DMS53 (cell line): ENCODE measurements around the gene OPCML.

Source experiments
- DNase-seq: peaks from one replicate; lab custom pipeline; 2025; lab: John Stamatoyannopoulos, UW

OPCML gene

GRCh38 chr11:133175103-133175502, 357.2 kb downstream of the OPCML start:
- DNase-seq: no peak

DNA sequence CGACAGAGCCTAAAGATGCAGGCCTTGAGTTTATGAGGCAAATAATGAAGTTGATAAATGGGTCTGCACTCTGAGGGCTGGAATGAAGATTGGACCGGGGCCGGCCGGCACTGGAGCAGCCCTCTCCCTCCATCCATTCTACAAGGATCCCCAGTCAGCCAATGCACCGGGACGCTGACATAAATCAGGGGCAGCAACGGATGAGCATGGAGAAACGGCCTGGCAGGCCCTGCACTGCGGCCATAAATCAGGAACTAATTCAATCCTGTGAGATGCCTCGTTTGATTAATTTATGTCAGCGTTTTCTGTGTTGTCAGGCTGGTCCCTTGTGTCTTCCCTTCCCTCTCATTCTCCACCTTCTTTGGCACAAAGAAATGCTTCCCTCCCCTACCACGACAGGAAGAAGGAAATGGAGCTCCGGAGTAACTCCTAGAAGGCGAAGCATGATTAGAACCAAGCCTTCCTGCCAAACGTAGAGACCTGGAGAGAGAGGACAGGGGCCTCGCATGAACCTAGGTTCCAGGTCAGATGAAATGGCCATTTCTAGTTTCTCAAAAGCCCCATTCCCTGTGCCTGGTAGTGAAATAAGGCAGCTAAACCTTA, 358.4 kb downstream of the OPCML start:
- DNase-seq: no peak

- DNase-seq: no peak
These were observed 360.0 kb downstream of the OPCML start for GRCh38 chr11:133172349-133172748.

DNA sequence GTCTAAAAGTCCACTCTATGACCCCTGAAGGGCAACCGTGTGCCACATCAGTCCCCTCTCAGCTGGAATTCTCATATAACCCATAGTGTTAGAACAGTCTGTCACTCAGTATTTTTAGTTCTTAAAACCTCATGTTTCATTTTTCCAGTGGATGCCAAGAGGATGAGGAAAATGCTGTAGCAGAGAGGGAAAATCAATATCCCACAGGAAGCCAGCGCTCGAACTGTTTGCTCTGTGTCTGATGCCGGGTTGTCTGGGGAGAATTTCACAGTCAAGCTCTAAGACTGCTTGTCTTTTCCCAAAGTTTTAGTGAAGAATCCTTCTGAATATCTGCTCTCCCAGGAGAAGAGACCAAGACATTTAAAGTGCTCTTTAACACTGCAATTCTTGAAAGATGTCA, 360.9 kb downstream of the OPCML start:
- no peak for DNase-seq

DNA sequence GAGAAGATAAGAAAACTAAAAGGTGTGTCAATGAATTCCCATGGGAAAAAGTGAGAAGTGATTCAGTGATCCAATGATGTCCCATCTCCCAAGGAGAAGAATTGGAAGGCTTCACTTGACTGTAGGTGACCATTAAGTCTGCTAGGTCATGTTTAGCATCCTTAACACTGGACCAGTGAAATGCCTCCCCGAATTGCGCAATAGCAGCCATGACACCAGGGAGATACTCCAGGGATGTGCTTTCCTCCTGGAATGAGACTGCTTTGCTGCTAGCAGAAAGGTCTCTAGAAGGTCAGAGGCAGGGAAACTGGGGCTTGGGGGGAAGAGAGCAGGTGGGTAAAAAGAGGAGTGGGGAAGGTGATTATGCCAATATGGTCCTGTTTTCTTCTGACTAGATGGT, 364.3 kb downstream of the OPCML start:
- DNase-seq: no peak

GRCh38 chr11:133166662-133167061, 365.6 kb downstream of the OPCML start:
- DNase-seq: no peak

DNA sequence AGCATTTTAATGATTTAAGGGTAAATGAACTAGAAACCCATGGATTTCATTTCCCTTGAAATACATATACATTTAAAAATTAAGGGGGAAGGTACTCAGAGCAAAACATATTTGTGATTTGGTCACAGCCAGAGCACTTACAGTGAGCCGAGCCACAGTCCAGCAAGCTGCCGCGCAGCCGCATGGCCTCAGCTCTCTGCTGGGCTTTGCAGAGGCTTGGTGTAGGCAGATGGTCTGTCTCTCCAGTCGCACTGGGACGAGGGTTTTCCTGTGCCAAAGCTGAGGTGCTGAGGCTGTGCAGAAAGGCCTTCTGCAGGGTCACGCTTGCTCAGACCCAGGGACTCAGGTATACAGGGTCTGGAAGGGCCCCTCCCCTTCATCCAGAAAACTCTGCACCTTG, 367.3 kb downstream of the OPCML start:
- no peak for DNase-seq

- peak; percentile 77 for DNase-seq
These were observed 368.6 kb downstream of the OPCML start for GRCh38 chr11:133163463-133164419.

DNA sequence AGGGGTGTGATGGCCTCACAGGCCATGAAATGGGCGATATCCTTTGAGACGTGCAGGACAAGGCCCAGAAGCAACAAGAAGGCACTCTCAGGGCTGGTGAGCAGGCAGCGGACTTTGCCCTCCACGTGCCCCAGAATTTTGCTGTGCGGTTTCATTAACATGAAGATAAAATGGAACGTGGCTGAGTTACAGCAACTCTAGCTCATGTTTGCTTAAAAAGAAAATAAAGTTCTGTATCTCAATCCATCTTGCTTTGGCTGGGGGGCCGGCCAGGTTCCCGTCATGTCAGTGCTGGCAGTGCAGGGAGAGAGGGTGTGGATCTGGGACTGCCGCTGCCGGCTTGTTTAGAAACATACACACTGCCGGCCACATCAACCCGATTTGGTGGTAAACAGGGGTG, 370.1 kb downstream of the OPCML start:
- DNase-seq: no peak

DNA sequence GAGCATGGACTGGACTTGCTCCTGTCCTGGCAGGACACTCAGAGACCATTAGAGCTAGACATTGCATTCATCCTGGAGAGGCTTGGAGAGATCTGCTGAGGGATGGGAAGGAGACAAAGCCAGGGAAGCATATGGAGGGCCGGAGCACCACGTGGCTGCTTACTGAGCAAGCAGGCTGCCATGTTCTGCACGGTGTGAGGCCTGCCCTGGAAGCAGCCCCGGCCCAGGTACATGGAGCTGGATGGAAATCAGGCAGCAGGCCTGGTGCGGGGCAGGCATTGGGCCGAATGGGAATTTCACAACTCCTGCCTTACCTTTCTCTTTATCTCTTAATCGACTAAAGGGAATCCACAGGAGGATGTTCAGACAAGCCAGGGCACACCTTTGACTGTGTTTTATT, 371.5 kb downstream of the OPCML start:
- DNase-seq: no peak

DNA sequence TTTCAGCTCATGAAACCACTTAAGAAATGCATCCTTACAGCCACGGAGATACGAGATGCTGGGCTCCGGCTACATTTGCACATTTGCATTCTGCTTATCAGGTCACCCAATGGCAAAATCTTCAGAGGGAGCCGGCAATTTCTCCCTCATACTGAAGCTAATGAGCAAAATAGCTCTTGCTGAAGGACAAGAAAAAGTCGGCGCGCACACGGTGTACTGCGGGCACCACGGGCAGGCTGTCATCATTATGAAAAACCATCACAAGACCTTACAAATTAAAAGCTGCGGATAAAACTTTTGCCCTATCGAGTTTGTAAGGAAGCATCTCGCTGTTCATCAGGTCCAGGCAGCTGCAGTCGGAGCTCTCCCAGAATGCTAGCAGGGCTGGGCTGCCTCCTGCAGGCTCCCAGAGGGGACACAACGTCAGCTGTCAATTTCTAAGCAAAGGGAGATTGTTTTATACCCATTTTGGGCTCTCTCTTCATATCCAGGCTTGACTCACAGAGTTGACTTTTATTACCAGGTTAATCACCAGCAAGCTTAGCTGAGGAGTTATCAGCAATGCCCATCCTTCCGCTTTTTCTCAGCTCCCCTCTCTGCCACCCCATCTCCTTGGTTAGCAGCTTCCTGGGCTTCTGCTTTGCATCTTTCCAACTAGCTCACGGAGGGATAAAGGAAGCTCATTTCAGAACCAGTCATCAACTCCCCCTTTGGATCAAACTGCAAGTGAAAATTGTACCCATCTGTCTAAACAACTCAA, 375.1 kb downstream of the OPCML start:
- peak; percentile 13 for DNase-seq

GRCh38 chr11:133154781-133155180, 377.5 kb downstream of the OPCML start:
- no peak for DNase-seq

DNA sequence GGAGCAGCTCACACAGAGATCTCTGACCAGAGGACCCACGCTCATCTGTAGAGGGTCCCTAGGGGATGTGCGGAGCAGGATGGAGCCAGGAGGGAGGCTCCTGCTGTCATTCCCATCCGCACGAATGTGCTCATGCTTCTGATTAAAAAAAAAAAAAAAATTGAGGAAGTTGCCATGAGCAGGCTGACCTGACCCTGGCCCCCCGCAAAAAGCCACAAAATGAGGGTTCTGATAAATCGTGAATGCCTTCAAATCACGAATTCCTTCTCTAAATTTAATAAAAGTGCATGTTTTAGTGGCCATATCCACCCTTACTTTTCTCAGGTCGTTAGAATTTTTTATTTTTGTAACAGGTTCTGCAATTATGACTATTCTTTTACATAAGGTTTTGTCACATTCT, 378.2 kb downstream of the OPCML start:
- no peak for DNase-seq

- peak; percentile 19 for DNase-seq
These were observed 379.3 kb downstream of the OPCML start for GRCh38 chr11:133153031-133153430.

DNA sequence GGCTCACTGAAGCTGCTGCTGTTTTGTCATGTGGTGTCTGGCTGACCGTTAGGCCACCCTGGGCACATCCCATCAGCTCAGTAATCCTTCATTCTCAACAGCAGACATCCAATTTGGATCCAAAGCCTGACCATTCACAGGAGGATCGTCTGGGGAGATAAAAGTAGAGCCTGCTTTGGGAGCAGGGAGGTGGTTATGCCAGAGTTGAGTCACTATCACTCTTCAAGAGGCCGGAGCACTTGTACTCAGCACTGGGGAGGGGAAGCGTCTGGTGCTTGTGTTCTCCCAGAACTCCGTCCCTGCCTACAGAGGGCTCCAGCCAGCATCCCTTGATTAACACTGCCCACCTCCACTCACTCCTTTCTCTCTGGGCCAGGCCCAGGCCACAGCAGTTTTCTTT, 382.6 kb downstream of the OPCML start:
- no peak for DNase-seq

DNA sequence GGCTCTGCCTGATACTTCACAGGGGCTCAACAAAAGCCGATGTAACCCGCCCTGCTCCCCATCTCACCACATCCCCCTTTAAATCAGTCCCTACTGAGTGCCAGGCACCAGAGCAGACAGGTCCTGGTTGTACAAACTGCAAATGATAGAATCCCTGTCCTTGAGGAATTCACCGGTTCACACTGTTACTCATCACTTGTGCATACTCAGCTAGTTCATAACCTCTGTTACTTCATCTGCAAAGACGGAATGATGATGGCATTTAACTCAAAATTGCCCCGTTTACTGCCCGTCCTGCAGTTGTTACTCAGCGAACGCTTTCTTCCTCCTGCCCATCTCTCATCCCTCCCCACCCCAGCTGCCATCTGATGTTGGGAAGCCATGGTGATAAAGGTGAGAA, 384.7 kb downstream of the OPCML start:
- DNase-seq: no peak

GRCh38 chr11:133146697-133147306, 385.5 kb downstream of the OPCML start:
- no peak for DNase-seq

DNA sequence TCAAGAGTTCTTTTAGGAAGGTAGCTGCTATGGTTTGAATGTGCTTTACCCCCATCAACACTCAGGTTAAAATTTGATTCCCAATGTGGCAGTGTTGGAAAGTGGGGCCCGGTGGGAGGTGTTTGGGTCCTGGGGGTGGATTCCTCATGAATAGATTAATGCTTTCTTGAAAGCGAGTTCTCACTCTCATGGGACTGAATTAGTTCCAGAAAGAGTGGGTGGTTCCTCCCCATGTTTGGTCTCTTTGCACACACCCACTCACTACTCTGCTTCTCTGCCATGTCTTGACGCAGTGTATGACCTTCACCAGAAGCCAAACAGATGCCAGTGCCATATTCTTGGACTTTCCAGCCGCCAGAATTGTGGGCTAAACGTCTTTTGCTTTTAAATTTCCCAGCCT, 394.4 kb downstream of the OPCML start:
- DNase-seq: no peak

DNA sequence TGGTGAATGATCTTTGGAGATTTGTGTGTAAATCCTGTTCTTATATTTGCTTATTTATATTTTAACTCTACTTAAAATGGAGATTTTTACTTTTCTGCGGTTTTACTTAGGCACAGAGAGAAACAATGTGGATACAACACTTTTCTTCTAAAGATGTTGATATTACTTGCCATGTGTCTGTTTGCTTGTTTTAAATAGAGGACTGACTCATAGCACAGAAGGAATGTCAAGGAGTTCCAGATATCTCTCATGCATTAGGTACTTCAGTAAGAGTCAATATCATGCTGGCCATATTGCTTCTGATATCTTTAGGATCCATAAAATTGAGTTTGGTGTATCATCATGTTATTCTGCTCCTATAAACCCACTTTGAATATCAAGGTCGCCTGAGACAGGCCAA, 395.0 kb downstream of the OPCML start:
- peak; percentile 47 for DNase-seq

DNA sequence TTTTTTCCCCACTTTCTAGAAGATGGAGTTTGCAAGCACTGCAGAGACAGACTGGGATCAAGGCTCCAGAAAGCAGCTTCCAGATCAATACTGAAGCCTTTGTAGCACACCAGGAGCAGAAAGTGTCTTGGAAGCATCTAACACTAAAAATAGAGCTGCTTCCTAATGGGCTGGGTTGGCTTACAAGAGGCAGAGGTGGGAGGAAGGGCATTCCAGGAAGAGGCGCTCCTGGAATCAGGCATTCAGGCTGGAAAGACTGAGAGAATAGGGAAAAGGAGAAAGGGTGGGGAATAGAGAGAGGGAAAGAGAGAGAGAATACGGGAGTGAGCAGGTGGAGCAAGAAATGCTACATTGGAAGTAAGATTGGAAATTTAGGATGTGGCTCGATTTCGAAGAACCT, 395.9 kb downstream of the OPCML start:
- DNase-seq: no peak

GRCh38 chr11:133134314-133135173, 397.8 kb downstream of the OPCML start:
- DNase-seq: peak; percentile 79
